Esophagus (tissue), 2 donors: ENCODE data around the gene GPR142. TPM values are rescaled to one million over a fixed set of nuclear protein-coding genes. Genes with fewer than 3 reads are reported as not detected.

ENCODE experiments used
- H3K27ac ChIP-seq, 2 donors: one replicate each; pipeline ENCODE4 v1.5.1; 2013; ENCODE audit warnings: low read depth in 2 of 2, mild to moderate bottlenecking in 2 of 2, inconsistent platforms in 1 of 2, low read length in 1 of 2, moderate library complexity in 1 of 2
- H3K27me3 ChIP-seq, 2 donors: one replicate each; pipeline ENCODE4 v1.6.1; 2013; ENCODE audit warnings: low read length in 2 of 2, control low read depth in 1 of 2, mild to moderate bottlenecking in 1 of 2; ENCODE audit not compliant: insufficient read depth in 2 of 2, control insufficient read depth in 1 of 2
- H3K36me3 ChIP-seq, 2 donors: one replicate each; pipeline ENCODE4 v1.6.1; 2013; ENCODE audit warnings: low read length in 1 of 2; ENCODE audit not compliant: control insufficient read depth in 2 of 2, insufficient read depth in 2 of 2
- H3K4me1 ChIP-seq, 2 donors: one replicate each; pipeline ENCODE4 v1.6.1; 2013; ENCODE audit warnings: low read length in 1 of 2; ENCODE audit not compliant: control insufficient read depth in 2 of 2, insufficient read depth in 2 of 2
- H3K4me3 ChIP-seq, 2 donors: one replicate each; pipeline ENCODE4 v1.5.1; 2013; ENCODE audit warnings: low read length in 2 of 2, mild to moderate bottlenecking in 2 of 2, low read depth in 1 of 2, moderate library complexity in 1 of 2
- H3K9me3 ChIP-seq, 2 donors: one replicate each; pipeline ENCODE4 v1.6.1; 2013; ENCODE audit warnings: mild to moderate bottlenecking in 2 of 2, low read depth in 1 of 2, low read length in 1 of 2, moderate library complexity in 1 of 2; ENCODE audit not compliant: control insufficient read depth in 2 of 2, insufficient read depth in 1 of 2
- WGBS, 2 donors: extraction: QIAGEN DNeasy Blood & Tissue Kit; methylation state at CpG; one replicate each; pipeline ENCODE4 v1.1.7; 2013; 5-methylcytosine and 5-hydroxymethylcytosine counted together
- polyA plus RNA-seq, 2 donors: library from polyadenylated mRNA; stranded (reverse); fragments of 200-250 nt; gene quantifications; one replicate each; pipeline ENCODE4 v1.2.3, GENCODE V29; 2013
- donor health status: healthy with polysubstance abuse.
- donor health status: Bipolar disorder and iron deficiency.

GPR142 gene
- polyA plus RNA-seq, 2 donors = 0.09 TPM; not detected in 1

DNA sequence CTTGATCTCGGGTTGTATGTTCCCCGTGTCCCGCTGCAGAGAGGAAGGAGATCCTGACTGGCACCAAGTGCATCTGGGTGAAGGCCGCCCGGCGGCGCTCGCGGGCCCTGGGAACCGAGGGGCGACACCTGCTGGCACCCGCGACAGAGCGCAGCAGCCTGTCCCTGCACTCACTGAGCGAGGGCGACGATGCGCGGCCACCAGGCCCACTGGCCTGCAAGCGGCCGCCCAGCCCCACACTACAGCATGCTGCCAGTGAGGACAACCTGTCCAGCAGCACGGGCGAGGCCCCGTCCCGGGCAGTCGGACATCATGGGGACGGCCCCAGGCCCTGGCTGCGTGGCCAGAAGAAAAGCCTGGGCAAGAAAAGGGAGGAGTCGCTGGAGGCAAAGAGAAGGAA is 13.2 kb upstream of the GPR142 start:
- H3K27ac ChIP-seq = no peak overlapping the region
- peaks cover 0 to 12% of the 10 kb centered on the region in 2 donors for H3K4me1 ChIP-seq
- H3K9me3 ChIP-seq = peaks cover 0 to 3% of the 10 kb centered on the region in 2 donors
- WGBS, 2 donors = 10 to 11% methylated on average over 22 to 29 of the region's 29 CpGs
- H3K27me3 ChIP-seq = peaks cover 0 to 24% of the 10 kb centered on the region in 2 donors
- H3K4me3 ChIP-seq = no peak overlapping the region
- H3K36me3 ChIP-seq = no peaks in the 10 kb centered on the region

DNA sequence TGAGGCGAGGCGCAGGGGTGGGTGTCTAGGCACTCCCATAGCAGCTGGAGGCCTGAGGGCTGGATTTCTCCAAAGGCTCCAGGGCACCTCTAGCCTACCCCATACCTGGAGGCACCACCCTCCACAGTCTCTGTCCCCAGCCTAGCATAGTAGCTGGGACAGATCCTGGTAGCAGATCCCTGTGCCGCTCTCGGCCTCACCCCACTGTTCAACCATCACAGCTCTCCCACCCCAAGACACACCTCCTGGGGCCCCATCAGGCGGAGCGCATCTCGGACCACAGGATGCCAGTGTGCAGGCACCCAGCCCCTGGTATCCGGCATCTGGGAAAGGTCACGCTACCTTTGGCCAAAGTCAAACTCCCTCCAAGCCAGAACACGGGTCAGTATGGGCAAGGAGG is 12.7 kb upstream of the GPR142 start:
- Histone ChIP-seq H3K27me3 (peaks cover 0 to 24% of the 10 kb centered on the region in 2 donors), H3K4me1 (peaks cover 0 to 12% of the 10 kb centered on the region in 2 donors), H3K27ac (no peak overlapping the region), H3K9me3 (peaks cover 0 to 3% of the 10 kb centered on the region in 2 donors), H3K36me3 (no peaks in the 10 kb centered on the region), H3K4me3 (no peak overlapping the region)
- 66 to 84% methylated on average over 10 of the region's 10 CpGs for WGBS, 2 donors

DNA sequence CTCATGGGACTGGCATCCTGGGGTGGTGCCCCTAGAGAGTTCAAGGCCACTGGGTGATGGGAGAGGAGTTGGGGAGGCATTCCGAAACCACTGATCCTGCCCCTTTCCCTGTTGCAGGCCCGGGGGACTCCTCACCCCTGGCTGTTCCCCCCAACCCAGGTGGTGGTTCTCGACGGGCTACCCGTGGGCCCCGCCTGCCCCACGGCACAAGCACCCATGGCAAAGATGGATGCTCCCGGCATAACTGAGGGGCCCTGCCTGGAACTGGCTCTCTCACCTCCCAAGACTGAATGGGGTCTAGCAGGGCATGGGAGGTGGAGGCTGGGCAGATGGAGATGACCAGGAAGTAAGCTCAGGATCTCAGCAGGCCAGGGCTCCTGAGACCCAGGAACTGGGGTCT is 12.2 kb upstream of the GPR142 start:
- WGBS, 2 donors = 74 to 82% methylated on average over 8 of the region's 8 CpGs
- no peak overlapping the region for H3K27ac ChIP-seq
- peaks cover 0 to 12% of the 10 kb centered on the region in 2 donors for H3K4me1 ChIP-seq
- H3K36me3 ChIP-seq = no peaks in the 10 kb centered on the region
- peaks cover 0 to 3% of the 10 kb centered on the region in 2 donors for H3K9me3 ChIP-seq
- no peak overlapping the region for H3K4me3 ChIP-seq
- H3K27me3 ChIP-seq = peaks cover 0 to 25% of the 10 kb centered on the region in 2 donors

DNA sequence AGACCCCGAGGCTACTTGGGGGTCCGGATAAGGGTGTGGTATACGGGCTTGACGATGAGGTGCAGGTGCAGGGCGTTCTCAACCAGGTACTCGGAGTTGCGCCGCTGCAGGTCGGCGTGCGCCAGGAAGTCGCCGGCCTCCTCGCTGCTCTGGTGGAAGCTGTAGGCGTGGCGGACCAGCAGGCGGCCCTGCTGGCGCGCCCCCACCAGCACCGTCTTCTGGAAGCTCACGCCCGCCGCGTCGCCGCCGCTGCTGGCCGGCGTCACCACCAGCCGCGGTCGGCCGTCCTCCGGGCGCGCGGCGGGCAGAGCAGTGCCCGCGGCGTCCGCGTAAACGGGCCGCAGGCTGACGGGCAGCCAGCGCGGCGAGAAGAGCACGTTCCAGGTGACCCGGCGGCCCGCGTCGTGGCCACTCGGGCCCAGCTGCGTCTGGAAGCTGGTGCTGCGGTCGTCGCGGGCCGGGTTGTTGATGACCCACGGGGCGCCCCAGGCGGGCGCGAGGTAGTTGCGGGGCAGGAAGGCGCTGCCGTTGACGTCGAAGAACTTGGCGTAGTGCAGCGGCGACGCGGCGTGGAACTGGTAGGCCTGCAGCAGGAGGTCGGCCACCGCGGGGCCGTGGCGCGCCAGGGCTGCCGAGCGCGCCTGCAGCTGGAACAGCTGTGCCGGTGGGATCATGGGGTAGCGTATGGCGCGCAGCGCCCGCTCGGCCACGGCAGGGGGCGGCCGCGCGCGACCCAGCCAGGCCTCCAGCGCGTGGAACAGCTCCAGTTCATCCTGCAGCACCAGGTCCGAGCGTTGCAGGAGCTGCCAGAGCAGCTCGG is 10.4 kb upstream of the GPR142 start:
- Histone ChIP-seq H3K27ac (no peak overlapping the region), H3K9me3 (peaks cover 0 to 3% of the 10 kb centered on the region in 2 donors), H3K36me3 (no peaks in the 10 kb centered on the region), H3K4me3 (peak overlapping the region; percentile 7 to 17), H3K4me1 (peaks cover 0 to 12% of the 10 kb centered on the region in 2 donors), H3K27me3 (peaks cover 0 to 32% of the 10 kb centered on the region in 2 donors)
- 2% methylated on average over 87 to 105 of the region's 105 CpGs for WGBS, 2 donors

DNA sequence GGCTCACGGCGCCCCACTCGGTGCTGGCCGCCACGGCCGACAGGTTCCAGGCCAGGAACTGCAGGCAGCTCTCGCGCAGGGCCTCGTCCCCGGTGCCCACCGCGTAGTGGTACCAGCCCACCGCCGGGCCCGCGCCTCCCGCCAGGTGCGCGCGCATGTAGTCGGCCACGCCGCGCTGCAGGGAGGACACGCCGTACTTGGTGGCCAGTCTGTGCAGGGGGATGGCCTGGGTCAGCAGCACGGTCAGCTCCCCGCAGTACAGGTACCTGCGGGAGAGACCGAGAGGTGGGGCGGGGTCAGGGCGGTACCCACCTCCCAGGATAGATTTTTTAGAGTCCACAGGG is 9.9 kb upstream of the GPR142 start:
- 12 to 18% methylated on average over 32 of the region's 32 CpGs for WGBS, 2 donors
- H3K27me3 ChIP-seq = peaks cover 0 to 29% of the 10 kb centered on the region in 2 donors
- peaks cover 0 to 3% of the 10 kb centered on the region in 2 donors for H3K9me3 ChIP-seq
- H3K36me3 ChIP-seq = no peaks in the 10 kb centered on the region
- H3K4me3 ChIP-seq = peak overlapping the region in 1 of 2 donors; percentile 7
- H3K4me1 ChIP-seq = peaks cover 0 to 12% of the 10 kb centered on the region in 2 donors
- no peak overlapping the region for H3K27ac ChIP-seq

DNA sequence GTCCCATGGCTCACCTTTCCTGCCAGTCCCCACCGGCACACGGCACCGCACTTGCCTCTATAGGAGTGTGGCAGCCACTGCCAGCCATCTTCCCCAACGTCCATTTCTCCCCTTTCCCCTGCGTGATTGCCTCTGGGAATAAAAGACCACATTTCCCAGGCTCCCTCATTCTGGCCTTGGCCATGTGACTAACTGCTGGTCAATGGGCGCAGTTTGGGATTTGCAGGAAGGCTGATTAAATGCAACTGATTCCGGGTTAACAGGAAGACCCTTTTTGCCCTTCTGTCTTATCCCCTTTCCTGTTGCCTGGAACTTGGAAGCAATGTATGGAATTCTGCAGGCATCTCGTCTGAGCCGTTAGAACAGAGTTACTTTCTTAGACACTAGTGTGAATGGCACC is 8.6 kb upstream of the GPR142 start:
- Histone ChIP-seq H3K36me3 (no peaks in the 10 kb centered on the region), H3K27ac (no peak overlapping the region), H3K9me3 (peaks cover 0 to 3% of the 10 kb centered on the region in 2 donors), H3K27me3 (peaks cover 0 to 26% of the 10 kb centered on the region in 2 donors), H3K4me3 (no peak overlapping the region), H3K4me1 (peaks cover 0 to 12% of the 10 kb centered on the region in 2 donors)
- WGBS, 2 donors = 79 to 80% methylated on average over 9 of the region's 9 CpGs

DNA sequence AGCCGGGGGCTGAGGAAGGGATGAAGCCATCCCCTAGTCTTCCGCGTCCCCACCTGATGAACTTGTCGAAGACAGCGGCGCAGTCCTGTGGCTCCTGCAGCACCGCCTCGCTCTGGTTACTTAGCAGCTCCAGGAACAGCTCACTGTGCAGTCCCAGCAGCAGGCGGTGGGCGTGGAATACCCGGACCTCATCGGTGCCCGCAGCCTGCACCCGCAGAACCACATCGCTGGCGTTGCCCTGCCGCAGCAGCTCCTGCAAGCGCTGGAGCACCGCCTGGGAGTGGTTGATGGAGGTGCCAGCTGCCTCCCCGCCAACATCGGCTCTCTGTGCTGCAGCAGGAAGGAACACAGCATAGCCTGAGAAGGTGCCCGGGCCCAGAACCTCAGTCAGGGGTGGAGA is 7.4 kb upstream of the GPR142 start:
- Histone ChIP-seq H3K27me3 (peaks cover 0 to 25% of the 10 kb centered on the region in 2 donors), H3K27ac (no peak overlapping the region)

DNA sequence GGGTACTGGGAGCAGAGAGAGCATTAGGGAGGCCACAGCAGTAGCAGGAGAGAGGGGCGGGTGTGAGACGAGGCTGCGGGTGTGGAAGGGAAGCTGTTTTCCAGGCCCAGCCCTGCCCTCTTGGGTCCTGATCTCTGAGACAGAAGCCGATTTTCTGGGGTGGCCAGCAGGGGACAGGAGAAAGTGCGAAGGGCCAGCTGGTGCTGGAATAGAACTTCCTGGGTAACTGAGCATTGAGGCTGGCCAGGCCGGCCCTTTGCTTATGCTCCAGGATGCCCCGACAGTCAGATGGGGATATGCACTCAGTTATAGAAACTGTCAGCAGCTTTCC is 6.4 kb upstream of the GPR142 start:
- H3K36me3 ChIP-seq = no peaks in the 10 kb centered on the region
- no peak overlapping the region for H3K27ac ChIP-seq
- peaks cover 0 to 3% of the 10 kb centered on the region in 2 donors for H3K9me3 ChIP-seq
- no peak overlapping the region for H3K4me3 ChIP-seq
- H3K4me1 ChIP-seq = peaks cover 0 to 12% of the 10 kb centered on the region in 2 donors
- peaks cover 0 to 23% of the 10 kb centered on the region in 2 donors for H3K27me3 ChIP-seq
- WGBS, 2 donors = 60% methylated on average over 7 of the region's 7 CpGs

More for the DNA sequence above, 7.4 kb upstream of the GPR142 start:
- peaks cover 0 to 3% of the 10 kb centered on the region in 2 donors for H3K9me3 ChIP-seq
- H3K4me1 ChIP-seq = peaks cover 0 to 12% of the 10 kb centered on the region in 2 donors
- no peak overlapping the region for H3K4me3 ChIP-seq
- no peaks in the 10 kb centered on the region for H3K36me3 ChIP-seq
- WGBS, 2 donors = 79 to 86% methylated on average over 22 of the region's 22 CpGs

DNA sequence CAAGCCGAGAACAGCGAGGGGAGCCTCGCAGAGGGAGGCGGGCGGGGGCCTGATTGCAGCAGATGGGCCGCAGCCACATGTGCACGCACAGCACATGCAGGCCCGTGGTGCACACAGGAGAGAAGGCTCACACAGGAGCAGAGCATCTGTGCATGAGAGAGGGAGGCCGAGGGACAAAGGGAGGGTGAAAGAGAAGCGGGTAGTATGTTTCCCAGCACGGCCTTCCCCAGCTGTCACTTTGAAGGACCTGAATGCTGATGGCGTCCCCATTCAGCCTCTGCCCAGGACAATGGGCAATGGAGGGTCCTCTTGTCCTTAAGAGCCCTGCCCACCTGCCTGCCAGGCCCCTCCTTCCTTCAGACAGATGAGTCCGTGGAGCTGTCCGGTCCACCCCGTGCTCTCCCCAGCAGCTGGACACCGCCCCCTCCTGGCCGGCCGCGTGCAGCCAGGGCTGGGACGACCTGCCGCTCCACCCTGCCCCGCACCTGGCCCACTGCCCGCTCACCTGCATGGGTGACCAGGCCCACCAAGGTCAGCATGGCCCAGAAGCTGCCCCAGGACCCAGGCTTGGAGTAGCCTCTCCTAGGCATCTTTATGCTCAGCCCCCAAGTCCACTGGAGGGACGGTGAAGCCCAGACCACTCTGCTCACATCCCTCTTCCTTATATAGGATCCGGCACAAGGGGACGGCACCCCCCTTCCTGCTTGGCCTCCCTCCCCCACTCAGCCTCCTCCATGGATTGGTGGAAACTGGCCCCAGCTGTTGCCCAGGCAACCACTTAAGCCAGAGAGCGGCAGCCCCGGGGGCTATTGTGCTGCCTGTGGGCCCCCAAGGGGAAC is 5.9 kb upstream of the GPR142 start, which contains the start of gene BTBD17:
Gene BTBD17 (minus strand): TSS at position 639 of the 839 bp plus-strand sequence. CDS start 49 bp downstream, at position 590.
- H3K4me3 ChIP-seq = no peak within 1 kb of the TSS
- 27% methylated on average over 28 of the region's 28 CpGs for WGBS, 2 donors
- no peak within 1 kb of the TSS for H3K27ac ChIP-seq
- peaks cover 0 to 3% of the 10 kb centered on the region in 2 donors for H3K9me3 ChIP-seq
- H3K36me3 ChIP-seq = no peaks in the 10 kb centered on the region
- H3K4me1 ChIP-seq = peaks cover 0 to 11% of the 10 kb centered on the region in 2 donors
- H3K27me3 ChIP-seq = peaks cover 0 to 17% of the 10 kb centered on the region in 2 donors
